Measurements from ENCODE around the gene TCF12. TPM values are rescaled to one million over a fixed set of nuclear protein-coding genes. Genes with fewer than 3 reads are reported as not detected.
A peak's percentile ranks its signal among the peaks of the same experiment; 100 is the strongest.

The TCF12 gene
- total RNA-seq, 1 donor from 2014 or later, result 194 TPM

DNA sequence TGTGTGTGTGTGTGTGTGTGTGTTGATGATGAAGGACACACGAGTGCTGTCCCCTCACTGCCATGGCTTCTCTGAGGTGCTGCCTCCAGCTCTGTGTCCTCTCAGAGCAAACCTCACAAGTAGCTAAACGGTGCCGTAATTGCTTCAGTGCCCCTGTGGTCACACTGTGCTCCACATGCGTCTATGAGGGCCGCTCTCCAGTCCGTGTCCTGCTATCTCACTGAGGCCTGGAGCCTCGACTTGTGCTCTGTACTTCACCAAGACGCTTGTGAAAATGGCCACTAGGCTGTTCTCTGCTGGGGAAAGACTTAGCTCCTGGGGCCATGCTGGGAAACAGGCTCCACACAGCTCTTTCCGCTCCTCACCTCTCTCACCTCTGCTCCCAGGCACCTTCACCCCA, 392.4 kb downstream of the TCF12 start:
- no peaks in the 10 kb centered on the region for H3K36me3 Mint-ChIP-seq
- peaks cover 3% of the 10 kb centered on the region for H3K9me3 Mint-ChIP-seq
- no peak for DNase-seq (ENCODE audit: low spot score in 2 of 2, unreplicated experiment in 2 of 2)

DNA sequence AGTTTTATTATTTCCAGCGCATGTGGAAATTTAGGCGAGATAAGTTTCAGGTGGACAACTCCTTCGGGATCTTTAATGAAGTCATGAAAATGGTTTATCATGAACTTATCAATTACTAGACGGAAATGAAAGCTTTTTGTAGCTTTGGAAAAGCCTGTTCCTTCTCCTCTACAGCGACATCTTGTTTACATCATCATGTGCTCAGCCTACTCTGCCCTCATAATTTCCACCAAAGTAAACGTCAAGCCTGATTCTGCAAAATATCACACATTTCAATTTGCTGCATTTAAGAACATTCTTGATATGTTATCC, 393.5 kb downstream of the TCF12 start:
- Mint-ChIP-seq H3K36me3 (no peaks in the 10 kb centered on the region), H3K4me3 (no peak overlapping the region), H3K4me1 (peaks cover 18% of the 10 kb centered on the region), H3K27me3 (ENCODE audit: low read depth) (no peaks in the 10 kb centered on the region), H3K27ac (peak overlapping the region; percentile 43), H3K9me3 (peaks cover 3% of the 10 kb centered on the region)
- TF ChIP-seq, protein P1, sequence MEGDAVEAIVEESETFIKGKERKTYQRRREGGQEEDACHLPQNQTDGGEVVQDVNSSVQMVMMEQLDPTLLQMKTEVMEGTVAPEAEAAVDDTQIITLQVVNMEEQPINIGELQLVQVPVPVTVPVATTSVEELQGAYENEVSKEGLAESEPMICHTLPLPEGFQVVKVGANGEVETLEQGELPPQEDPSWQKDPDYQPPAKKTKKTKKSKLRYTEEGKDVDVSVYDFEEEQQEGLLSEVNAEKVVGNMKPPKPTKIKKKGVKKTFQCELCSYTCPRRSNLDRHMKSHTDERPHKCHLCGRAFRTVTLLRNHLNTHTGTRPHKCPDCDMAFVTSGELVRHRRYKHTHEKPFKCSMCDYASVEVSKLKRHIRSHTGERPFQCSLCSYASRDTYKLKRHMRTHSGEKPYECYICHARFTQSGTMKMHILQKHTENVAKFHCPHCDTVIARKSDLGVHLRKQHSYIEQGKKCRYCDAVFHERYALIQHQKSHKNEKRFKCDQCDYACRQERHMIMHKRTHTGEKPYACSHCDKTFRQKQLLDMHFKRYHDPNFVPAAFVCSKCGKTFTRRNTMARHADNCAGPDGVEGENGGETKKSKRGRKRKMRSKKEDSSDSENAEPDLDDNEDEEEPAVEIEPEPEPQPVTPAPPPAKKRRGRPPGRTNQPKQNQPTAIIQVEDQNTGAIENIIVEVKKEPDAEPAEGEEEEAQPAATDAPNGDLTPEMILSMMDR (IDR thresholded peaks at IDR 0.05; ENCODE audit: unreplicated experiment), result no peak
- no peak for DNase-seq (ENCODE audit: low spot score in 2 of 2, unreplicated experiment in 2 of 2)

More for the DNA sequence above, 392.4 kb downstream of the TCF12 start:
- TF ChIP-seq, protein P1 (IDR thresholded peaks at IDR 0.05; ENCODE audit: unreplicated experiment), result no peak
- Mint-ChIP-seq H3K27ac (no peak overlapping the region), H3K4me3 (no peak overlapping the region), H3K4me1 (peaks cover 23% of the 10 kb centered on the region), H3K27me3 (ENCODE audit: low read depth) (no peaks in the 10 kb centered on the region)

DNA sequence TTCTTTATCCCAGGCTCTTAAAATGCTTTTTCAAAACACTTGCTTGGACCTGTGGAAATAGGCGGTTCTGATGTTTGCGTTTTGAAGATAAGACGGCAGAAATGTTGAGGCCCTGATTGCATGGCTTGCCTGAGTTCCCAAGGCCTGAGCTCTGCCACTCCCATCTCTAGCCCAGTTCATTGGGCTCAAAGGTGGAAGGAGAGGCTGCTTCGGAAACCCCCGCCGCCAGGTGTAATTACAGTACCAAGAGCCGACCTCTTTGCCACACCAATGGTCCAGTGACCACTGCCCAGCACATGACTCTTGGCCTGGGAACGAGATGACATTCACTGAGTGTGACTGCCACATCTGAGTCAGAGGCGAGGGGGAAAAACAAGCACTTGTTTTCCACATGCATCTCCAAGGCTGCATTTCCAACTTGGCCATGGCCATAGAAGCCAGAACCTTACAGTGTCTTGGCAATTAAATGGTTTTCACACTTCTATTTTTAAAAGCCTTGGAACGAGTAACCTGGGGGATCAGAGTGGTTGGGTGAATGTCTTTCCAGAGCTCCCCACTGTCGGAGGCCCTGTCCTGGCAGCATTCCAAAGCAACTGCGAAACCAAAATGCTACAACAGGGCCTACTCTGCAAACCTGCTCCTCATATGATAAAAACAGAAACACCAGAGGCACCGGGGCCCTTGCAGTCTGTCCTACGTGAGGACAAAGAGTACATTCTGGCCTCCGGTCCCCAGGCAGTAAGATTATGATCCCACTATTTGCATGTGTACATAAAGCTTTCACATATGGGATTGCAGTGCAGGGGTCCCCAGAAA, 394.1 kb downstream of the TCF12 start:
- Mint-ChIP-seq H3K27ac (peak overlapping the region; percentile 43), H3K9me3 (peaks cover 3% of the 10 kb centered on the region), H3K27me3 (ENCODE audit: low read depth) (no peaks in the 10 kb centered on the region), H3K4me1 (peaks cover 16% of the 10 kb centered on the region), H3K4me3 (no peak overlapping the region), H3K36me3 (no peaks in the 10 kb centered on the region)
- no peak for DNase-seq (ENCODE audit: low spot score in 2 of 2, unreplicated experiment in 2 of 2)
- TF ChIP-seq, protein P1 (IDR thresholded peaks at IDR 0.05; ENCODE audit: unreplicated experiment), result no peak

DNA sequence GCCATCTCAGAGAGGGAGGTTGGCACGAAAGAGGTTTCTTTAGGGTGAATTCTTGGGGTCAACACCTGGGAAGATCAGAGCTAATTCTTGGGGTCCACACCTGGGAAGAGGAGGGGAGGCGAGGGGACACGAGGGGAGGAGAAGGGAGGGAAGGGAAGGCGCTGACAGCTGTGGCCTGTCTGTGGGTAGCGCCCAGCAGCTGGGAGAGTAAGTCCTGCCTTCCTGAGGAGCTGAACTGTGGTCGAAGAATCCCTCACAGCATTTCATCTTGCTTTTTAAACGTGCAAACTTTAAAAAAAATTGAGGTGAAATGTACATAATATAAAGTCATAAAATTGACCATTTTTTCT, 394.7 kb downstream of the TCF12 start:
- Mint-ChIP-seq H3K4me3 (no peak overlapping the region), H3K36me3 (no peaks in the 10 kb centered on the region), H3K27ac (peak overlapping the region; percentile 43), H3K27me3 (ENCODE audit: low read depth) (no peaks in the 10 kb centered on the region), H3K4me1 (peaks cover 13% of the 10 kb centered on the region), H3K9me3 (peaks cover 3% of the 10 kb centered on the region)
- no peak for DNase-seq (ENCODE audit: low spot score in 2 of 2, unreplicated experiment in 2 of 2)
- TF ChIP-seq, protein P1 (IDR thresholded peaks at IDR 0.05; ENCODE audit: unreplicated experiment), result no peak

DNA sequence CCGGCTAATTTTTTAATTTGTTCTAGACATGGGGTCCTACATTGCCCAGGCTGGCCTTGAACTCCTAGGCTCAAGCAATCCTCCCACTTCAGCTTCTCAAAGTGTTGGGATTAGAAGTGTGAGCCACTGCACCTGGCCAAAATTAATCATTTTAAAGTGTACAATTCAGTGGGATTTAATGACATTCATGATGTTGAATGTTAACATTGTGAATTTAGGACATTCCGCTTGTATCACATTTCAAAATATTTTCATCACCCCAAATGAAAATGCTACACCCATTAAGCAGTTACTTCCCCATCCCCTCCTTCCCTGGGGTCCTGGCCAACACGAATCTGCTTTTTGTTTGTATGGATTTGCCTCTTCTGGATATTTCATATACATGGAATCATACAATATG, 395.8 kb downstream of the TCF12 start:
- Mint-ChIP-seq H3K4me1 (peaks cover 13% of the 10 kb centered on the region), H3K36me3 (no peaks in the 10 kb centered on the region), H3K4me3 (no peak overlapping the region), H3K9me3 (peaks cover 3% of the 10 kb centered on the region), H3K27ac (no peak overlapping the region), H3K27me3 (ENCODE audit: low read depth) (no peaks in the 10 kb centered on the region)
- TF ChIP-seq, protein P1 (IDR thresholded peaks at IDR 0.05; ENCODE audit: unreplicated experiment), result no peak
- no peak for DNase-seq (ENCODE audit: low spot score in 2 of 2, unreplicated experiment in 2 of 2)

Measured in mesothelial cell of epicardium (in vitro differentiated cells).